Measurements from ENCODE around the gene TMEM163.
"Not testable (repeated sequence)": the region's sequence is repeated elsewhere in the genome, so short reads cannot be mapped to it uniquely, and the experiment has no call there.

Gene TMEM163

DNA sequence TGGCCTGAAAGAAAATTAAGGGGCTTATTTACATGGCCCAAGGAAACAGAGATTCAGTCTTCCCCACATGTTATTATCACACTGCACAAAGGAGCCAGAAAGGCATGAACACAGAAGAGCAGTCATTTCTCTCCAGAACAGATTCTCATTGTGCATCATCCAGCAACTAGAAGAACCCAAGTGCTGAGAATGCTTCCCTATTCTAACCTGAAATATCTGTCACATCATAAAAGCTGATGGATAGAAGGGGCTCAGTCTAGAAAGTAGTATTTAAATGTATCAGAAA lies 145.8 kb downstream of the TMEM163 start:
- DNase-seq: no peak

DNA sequence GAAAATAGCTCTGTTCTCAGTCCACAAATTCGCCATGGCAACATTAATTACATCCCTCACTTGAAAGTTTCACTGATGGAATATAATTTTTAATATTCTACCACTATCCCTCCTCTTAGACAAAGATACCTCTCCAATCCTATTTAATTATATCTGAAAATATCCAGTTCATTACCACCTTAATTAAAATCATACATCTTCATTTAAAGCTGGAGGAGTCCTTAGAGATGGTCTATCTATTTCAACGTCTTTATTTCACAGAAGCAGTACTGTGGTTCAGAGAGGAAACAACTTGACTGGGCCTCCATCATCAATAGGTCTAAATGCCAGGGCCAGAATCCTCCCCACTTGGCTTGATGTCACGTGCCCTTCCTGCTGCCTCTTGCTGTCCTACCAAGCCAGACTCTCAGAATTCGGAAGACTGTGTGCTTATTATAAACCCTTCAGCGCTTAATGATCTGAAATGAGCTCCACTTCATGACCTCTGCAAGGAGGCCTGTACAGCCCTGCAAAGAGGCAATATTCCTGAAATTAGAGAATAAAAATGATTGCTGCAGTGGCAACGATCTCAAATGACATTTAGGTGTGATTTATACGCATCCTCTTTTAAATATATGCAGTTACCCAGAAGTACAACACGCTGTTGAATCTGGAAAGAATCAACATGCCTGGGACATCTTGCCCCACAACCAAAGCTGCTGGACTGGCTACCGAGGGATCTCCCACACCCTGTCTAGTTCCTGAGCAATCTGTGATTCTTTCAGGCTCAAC lies 146.3 kb downstream of the TMEM163 start:
- DNase-seq: no peak

DNA sequence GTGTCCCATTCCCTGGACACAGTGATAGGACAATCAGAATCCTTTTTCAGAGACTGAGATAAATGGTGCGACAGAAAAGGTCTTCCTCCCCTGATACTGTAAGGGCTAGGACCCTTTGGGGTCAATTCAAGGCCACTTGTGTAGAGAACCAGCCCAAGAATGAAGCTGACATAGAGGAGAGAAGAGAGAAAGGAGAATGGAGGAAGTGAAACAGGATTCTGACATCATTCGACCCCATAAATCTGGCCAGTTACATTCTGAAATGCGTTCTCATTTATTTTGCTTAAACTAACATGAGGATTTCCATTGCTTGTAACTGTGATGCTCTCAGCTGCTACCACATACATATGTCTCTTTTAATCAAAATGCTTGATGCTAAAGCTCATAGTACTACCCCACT lies 148.1 kb downstream of the TMEM163 start:
- DNase-seq: no peak

DNA sequence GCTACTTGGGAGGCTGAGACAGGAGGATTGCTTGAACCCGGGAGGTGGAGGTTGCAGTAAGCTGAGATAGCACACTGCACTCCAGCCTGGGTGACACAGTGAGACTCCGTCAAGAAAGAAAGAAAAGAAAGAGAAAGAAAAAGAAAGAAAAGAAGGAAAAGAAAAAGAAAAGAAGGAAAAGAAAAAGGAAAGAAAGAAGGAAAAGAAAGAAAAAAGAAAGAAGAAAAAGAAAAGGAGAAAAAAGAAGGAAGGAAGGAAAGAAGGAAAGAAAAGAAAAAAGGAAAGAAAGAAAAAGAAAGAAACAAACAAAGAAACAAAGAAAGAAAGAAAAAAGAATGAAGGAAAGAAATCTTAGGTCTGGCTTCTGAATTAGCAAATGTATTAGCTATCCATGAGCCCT lies 150.4 kb downstream of the TMEM163 start:
- no peak for DNase-seq

DNA sequence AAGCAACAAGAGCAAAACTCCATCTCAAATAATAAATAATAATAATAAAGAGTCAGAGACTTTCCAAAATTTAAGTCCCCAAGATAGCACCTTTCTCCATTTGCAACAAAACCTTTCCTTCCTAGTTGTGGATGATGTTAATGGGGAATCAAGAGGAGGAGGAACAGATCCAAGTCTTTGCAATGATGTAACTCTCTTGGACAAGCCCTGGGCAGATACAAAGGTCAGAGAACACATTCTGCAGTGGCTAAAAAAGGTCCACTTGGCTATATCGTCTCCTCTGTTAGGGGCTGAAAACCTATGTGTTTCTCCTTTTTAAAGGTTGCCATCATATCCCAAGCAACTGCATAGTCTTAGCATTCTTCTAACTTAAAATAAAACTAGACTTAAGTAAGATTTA lies 151.1 kb downstream of the TMEM163 start:
- DNase-seq: no peak

DNA sequence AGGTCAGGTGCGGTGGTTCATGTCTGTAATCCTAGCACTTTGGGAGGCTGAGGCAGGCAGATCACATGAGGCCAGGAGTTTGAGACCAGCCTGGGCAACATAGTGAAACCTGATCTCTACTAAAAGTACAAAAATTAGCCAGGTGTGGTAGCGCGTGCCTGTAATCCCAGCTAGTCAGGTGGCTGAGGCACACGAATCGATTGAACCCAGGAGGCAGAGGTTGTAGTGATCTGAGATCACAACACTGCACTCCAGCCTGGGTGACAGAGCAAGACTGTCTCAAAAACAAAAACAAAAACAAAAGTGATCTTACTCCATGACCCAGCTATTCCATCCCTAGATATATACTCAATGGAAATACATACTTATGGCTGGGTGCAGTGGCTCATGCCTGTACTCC lies 153.8 kb downstream of the TMEM163 start:
- not testable (repeated sequence) for DNase-seq

DNA sequence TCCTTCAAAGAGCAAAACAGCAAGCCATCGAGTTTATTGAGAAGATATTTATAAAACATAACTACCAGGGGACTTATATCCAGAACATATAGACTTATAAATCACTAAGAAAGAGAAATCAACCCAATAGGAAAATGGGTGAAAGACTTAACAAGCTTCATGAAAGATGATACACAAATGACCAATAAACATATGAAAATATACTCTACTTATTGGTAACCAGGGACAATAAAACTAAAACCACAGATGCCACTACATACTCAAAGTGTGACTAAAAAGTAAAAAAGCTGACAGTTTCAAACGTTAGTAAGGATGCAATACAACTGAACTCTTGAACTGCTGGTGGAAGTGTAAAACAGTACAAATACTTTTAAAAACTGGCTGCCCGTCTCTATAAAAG lies 154.3 kb downstream of the TMEM163 start:
- no peak for DNase-seq

DNA sequence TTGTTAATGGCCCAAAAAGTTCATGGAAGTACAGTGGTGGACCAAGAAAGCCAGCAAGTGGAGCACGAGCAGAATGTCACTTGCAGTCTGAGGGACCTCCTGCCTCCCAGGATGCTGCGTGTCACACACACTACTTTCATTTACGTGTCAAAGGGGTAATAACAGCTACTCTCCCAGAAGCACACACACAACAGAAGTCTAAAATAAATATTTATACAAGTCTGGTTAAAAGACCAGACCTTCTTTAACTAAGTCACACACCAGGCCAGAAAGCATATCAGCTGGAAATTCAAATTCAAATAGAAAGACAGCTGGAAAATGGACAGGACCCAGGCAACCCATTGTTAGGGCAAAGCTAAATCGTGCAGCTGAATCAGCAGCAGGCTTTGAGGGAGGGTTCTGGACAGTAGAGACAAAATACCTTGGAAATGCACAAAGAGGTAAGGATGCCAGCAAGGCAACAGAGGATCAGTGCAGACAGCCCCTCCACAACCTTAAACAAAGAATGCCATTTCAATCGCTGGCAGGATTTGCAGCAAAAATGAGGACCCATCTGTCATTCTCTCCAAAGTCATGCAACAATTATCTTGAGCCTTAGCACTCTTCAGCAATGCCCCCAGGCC lies 160.5 kb downstream of the TMEM163 start:
- DNase-seq: no peak

DNA sequence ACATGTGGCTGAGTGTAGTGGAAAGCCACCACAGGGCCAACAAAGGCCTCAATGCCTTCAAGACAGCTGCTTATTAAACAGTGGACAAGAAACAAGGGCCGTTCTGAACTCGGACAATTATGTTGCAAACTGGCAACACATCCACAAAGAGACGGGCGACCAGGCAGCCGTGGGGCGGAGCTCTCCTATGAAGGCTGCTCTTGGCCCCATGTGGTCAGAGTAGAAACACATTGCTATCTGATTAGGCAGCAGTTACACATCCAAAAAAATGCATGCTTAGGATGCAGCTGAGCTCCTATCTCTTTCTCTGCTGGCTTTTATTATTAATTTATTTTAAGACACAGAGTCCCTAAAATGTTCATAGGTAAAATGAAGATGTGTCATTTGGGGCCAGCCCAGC lies 163.4 kb downstream of the TMEM163 start:
- no peak for DNase-seq

DNA sequence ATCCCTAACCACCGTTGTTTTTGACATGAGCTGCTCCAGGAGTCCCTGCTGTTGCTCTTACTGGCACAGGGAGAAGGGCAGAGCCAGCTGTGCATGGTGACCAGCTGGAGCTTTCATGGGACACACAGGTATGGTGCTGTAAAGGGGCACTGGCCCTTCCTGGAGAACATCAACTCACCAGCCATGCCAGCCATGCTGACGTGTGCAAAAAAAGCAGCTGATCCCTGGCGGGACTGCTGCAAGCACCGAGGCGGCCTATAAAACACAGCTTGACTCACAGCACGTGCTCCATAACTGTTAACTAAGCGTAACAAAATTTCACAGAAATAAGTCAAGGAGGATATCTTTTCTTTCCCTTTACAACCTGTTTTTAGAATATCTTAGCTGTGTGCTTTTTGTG lies 165.1 kb downstream of the TMEM163 start:
- DNase-seq: no peak

DNA sequence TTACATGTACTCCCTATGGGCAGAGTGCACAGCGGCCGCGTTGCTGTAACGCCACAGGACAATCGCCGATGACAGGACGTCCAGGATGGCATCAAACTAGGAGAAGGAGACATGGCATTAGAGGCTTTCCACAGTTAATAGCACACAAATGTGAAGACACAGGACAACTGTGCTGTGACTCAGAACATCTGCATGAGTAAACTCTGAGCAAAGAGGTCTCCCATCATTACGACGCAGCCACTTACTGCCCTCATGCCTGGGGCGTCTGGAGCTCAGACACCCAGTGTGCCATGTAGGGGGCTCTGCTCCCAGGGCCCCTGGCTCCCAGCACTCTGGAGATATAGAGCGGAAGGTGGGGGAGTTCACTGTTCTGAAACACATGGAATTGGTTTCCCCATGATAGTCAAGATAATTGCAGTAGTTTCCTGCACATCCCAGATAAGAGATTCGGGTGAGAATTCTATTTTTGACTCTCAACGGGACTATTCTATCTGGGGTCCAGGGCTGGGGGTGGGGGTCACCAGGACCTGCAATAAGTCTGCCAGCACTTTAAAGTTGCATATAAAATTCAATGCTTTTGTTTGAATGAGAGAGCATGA lies 168.1 kb downstream of the TMEM163 start:
- no peak for DNase-seq

DNA sequence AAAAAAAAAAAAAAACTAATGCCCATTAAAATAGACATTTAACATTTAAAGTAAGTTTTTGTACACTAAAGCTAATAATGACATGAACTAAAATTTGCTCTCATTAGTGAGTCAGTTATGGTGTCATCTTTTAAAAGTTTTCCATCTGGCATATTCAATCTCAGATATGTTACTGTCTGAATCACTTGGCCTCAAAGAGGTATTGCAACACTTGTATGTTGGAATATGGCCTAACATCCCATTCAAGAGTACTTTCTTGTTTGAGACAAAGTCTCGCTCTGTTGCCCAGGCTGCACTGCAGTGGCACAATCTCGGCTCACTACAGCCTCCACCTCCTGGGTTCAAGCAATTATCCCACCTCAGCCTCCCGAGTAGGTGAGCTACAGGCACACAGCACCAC lies 169.7 kb downstream of the TMEM163 start:
- no peak for DNase-seq

DNA sequence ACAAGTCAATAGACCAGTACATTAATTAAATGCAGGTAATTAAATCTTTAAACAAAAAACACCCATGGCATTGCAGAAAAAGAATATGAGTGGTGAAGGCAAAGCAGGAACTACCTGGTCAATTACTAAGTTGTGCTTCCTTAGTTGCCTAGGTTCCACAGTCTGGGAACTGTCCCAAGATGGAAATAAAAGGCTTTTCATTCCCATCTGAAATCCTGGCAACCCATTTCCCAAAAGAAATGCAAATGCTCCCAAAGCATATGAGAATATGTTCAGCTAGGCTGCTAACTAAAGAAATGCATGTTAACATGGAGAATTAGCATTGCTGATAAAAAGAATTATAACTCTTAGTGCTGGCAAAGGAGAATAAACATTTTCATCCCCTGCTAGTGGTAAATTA lies 177.8 kb downstream of the TMEM163 start:
- DNase-seq: no peak

DNA sequence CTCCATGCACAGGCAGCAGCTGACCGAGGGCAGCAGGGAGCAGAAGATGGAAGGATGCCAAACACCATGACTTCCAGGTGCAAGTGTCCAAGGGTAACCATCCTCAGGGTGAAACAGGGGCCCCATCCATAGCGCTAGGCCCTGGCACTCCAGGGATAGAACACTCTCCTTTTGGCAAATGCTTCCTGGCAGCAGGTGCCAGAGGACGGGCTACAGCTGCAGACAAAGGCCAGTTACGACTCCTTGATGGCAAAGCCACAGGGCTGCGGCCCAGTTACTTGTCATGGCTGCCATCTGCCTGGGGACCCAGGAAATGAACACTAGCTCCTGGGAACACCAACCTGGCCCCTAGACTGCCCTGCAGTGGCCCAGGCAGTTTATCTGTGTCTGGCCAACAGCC lies 178.8 kb downstream of the TMEM163 start:
- no peak for DNase-seq

DNA sequence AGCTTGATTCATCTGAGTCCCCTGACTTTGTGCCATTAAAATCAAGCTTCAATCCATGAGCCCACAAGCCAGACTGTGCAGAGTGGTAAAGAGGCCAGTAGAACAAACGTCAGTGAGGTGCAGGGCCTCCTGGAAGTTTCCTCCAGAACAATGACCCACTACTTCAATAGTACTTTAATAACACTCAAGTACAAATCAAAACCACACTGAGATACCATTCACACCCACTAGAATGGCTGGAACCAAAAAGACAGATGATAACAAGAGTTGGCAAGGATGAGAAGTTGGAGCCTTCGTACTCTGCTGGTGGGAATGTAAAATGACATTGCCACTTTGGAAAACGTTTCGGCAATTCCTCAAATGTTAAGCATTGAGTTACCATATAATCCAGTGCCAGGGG lies 181.1 kb downstream of the TMEM163 start:
- DNase-seq: no peak

DNA sequence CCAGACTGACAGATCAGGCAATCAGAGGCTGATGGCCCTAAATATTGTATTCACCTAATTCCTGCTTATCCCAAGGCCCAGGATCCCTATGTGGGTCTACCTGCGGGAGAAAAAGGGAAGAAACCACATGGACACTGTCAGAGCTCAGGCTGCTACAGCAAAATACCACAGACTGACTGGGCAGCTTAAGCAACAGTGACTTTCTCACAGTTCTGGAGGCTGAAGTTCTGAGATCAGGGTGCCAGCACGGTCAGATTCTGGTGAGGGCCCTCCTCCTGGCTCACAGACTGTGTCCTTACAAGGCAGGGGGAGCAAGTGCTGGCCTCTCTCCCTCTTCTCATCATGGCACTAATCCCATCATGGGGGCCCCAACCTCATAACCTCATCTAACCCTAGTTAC lies 181.7 kb downstream of the TMEM163 start:
- DNase-seq: no peak

DNA sequence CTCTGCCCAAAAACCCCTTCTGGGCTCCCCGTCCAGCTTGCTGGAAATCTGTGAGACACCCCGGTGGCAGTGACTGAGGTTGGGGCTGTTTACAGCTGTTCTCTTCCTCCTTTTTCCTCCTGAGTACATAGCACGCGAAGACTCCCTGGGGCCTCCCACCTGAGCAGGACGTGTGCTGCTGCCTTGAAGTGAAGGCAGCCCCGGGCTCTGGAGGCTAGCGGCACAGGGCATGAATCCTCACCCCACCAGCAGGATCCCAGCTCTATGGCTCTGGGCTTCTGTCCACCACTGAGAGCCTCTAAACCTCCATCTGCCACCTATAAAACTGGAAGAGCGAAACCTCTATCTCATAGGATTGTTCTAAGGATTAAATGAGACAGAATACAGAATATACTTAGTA lies 182.5 kb downstream of the TMEM163 start:
- no peak for DNase-seq

DNA sequence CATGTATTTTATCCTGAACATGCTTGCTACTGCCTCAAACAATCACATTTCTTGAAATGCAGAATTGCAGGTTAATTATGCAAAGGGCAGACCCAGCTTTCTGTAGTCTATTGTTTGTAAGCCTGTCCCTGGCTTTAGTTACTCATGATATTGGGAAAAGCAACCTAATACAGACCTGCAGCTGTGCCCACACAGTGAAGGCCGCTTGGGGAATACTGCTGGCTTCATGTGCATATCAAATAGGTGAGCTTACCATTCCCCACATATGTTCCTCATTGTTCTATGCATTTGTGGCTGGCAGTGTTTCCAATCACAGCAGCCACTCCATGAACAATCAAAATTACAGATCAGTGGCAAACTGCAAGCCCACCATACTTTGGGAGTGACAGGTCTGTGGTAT lies 186.3 kb downstream of the TMEM163 start:
- DNase-seq: no peak

DNA sequence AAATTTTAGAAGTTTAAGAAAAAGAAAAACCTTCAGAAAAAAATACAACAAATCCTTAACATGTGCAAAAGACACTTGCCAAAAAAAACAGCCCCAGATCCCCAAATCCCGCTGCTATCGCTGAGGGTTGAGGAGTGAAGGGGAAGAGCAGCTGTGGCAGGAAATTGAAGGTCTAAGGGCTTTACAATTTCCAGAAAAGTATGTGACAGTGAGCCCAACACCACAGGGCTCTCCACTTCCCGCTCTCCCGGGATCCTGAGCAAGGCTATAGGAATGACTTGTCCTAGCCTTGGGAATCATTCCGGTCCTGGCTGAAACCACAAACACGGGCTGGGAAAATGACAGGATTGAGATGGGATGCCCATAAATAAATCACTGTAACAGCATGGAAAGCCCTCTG lies 191.4 kb downstream of the TMEM163 start:
- no peak for DNase-seq

DNA sequence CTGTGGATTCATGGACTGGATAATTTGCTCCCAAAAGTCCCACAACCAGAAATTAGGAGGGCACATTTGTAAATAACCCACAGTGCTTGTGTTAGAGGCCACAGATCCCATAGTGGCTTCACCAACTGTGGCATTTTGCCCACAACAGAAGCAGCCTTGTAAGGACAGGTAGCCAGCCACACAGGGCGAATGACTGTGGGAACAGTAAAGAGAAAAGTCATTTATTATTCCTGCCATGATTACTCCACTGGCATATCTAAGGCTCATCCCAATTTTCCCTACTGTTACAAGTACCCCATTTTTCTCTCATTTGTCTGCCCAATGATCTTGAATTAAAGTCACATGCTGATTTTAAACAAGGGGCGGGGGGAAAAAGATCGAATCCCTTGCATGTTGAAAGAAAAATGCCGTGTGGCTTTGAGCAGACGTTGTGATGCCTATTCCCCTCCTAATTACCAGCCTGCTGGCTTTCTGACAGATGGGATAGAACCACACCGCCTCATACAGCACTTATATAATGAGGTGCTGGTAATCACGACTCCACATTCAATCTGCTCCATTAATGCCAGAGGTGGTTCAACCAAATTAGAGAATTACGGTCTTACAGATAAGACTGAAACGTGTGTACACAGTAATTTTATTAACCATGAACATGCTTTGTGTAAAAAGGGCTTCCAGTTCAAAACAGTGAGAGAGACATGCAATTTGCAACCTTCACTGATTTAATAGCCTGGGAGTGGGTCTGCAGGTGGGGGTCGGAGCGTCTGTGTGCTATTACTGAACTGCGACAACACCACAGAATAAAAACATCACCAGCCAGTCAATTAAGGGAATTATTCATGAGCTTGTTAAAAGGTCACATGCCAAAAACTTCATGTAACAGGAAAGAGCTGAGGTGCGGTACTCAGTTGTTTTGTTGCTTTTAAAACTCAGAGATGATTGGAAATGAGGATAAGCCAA lies 196.0 kb downstream of the TMEM163 start:
- DNase-seq: no peak

DNA sequence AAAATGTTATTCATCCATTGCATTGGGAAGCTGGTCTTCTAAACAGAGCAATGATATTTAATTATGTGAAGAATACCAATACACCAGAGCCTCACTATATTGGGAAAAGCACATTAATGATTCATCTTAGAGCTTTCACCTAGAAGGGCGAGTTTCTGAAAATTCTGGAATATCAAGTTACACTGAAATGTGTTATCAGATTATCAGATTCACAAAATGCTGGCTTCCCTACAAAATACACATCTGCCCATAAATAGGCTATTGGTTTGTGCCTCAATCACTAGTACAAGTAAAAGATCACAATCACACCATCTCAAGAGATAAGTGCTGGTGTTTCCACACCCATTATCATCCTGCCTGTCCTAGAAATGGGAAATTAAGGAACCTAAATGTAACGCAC lies 200.7 kb downstream of the TMEM163 start:
- no peak for DNase-seq

DNA sequence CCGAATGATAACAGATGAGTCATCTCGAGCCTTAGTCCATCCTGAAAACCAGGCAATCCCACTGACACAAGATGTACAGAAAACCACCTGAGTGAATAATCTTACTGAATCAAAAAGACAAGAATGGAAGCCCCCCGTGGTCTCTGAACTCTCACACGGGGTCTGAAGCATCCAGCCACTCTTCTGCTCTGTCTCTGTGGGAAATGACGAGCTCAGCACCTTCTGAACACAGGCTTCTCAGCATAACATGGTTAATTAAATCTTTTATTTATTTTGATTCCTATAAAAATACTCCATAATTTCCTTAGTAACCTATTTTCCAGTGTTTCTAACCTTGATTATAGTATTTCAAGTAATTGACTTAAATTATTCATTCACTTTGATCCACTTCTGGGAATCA lies 203.7 kb downstream of the TMEM163 start:
- no peak for DNase-seq

DNA sequence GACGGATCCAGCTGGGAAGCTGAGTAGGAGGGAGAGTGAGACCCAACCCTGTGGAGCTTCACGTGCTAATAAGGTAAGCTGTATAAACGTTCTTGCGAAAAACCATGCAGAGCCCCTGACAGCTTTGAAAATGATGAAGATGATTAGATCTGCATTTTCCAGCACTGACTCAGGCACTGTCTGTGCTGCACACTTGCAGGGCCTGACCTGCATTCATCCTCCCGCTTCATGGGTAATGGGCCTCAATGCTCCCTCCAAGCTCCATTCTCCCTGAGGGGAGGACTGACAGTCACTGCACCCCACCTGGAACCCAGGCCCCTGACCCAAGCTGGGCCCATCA lies 205.4 kb downstream of the TMEM163 start:
- no peak for DNase-seq

Measured in GDM1 (cell line).